ENCODE data around the gene ZNF341.

Gene ZNF341

DNA sequence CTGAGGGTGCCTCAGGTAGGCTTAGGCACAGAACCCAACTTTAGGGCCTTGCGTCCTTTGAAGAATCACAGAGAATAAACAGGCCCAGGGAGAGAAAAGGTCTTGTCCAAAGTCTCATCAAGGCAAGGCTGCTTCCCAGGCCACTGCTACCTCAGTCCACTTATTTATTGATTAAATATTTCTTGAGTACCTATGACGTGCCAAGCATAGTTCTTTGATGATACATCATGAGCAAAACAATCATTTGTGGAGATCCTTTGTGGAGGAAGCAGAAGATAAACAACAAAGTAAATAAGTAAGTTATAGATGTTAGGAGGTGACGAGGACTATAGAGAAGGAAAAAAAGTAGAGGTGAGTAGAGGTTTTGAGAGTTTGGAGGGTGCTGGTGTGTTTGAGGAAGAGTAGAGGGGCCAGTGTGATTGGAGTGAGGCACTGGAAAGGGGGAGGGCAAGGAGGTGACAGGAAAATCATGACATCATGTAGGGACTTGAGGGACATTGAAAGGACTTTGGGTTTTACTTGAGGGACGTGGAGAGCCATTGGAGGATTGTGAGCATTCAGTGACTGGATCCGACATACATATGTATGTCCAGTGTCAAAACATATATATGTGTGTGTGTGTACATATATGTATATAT lies 65.2 kb downstream of the ZNF341 start:
- no peak for DNase-seq

DNA sequence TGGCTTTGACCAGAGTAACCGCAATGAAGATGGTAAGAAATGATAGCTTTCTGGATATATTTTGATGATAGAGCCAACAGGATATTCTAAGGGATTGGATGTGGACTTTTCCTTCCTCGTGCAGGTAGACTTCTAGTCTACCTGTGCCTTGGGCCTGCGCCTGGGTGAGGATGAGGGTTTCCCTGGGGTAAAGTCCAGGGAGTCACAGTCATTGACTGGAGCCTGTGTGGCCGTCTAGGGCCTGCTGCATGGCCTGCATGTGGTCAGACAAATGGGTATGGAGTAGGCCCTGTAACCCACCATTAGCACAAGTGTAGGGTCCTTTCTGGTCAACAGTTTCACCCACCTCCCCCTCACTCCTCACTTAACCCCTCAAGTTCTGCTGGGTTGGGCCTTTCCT lies 66.6 kb downstream of the ZNF341 start:
- DNase-seq, result no peak

- DNase-seq, result no peak
Observed at GRCh38 chr20:33803921-33804337, 72.1 kb downstream of the ZNF341 start.

GRCh38 chr20:33808388-33808787 lies 76.6 kb downstream of the ZNF341 start:
- DNase-seq, result no peak

GRCh38 chr20:33810259-33810658 lies 78.5 kb downstream of the ZNF341 start:
- no peak for DNase-seq

- DNase-seq, result peak; percentile 90
Observed at GRCh38 chr20:33810885-33811775, 79.3 kb downstream of the ZNF341 start, which contains the start of gene CHMP4B. Gene CHMP4B, plus strand, starts transcription at chr20:33811348. Its CDS starts 121 bp downstream, at chr20:33811469.

DNA sequence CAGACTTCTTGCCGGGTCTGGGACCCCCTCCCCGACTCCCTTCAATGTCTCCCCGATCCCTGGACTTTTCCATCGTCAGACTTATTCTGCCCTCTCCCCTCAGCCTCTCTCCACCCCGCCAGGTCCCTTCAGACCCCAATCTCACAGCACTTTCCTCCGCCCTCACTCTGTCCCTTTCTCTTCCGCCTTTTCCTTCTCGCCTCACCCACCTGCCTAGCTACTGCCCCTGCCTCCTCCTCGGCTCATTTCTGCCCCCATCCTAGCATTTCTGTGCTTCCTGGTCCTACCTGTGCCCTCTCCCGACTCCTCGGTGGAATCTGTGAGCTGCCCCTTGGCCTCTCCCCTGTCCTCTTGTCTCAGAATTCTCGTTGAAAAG lies 80.0 kb downstream of the ZNF341 start:
- DNase-seq, result no peak

DNA sequence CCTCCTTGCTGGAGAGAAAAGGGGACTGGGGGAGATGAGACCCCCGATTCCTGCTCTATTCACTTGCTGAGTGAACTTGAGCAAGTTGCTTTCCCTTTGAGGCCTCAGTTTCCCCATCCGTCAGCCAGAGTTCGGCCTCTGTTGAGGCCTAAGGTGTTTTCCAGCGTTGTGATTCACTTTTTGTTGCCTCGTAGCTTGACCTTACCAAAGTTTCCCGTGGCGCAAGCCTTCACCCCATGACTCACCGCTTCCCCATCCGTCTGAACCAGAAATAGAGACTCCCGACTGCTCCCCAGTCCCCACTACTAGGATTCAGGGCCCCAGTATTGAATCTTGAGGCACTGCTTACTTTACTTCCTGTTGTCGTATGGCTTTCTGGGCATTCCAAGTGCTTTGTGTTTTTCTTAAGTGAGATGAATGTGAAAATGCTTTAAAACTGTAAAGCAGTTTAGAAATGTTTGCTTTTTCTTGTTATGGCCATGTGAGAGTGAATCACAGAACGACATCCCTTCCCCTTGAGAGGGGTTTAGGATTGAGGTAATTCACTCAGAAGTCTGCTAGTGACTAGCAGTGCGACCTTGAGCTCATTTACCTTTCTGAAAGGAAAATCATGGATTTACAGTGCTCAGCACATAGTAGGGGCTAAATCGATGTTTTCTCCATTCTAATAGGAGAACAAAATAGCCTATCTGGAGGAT lies 80.5 kb downstream of the ZNF341 start:
- no peak for DNase-seq

GRCh38 chr20:33812908-33813462 lies 81.2 kb downstream of the ZNF341 start:
- no peak for DNase-seq

- DNase-seq, result no peak
Observed at GRCh38 chr20:33814238-33814712, 82.5 kb downstream of the ZNF341 start.

DNA sequence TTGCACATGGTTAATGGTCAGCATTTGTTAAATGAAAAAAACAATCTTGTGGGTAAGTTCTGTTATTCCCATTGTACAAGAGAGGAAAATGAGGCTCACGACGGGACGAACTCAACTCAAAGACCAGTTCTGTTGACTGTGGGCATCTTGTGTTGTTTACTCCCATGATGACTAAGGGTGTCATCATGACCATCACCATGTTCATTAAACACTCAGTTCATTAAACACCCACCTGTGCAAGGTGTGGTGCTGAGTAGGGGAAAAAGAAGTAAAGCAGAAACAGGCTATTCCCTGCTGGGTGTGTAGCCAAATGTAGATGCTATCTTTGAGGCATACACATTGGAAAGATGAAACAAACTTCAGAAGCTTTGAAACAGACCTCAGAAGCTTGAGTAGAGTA lies 83.9 kb downstream of the ZNF341 start:
- no peak for DNase-seq

DNA sequence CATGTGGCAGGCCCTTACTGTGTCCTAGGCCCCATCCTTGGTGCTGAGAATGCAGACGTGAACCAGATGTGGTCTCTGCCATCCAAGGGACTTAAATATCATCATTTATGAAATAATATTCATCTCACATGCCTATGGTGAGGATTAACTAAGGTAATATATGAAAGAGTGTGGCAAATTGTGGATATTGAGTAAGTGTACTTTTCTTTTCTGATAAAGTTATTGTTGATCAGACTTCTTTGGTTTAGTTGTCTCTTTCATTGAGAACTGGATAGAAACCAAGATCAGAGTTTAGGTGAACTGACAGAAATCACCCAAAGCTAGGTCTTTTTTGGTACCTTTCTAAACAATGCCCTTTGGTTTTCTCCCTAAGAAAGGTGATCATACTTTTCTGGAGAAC lies 84.4 kb downstream of the ZNF341 start:
- DNase-seq, result no peak

GRCh38 chr20:33817411-33817810 lies 85.6 kb downstream of the ZNF341 start:
- DNase-seq, result no peak

GRCh38 chr20:33819456-33819855 lies 87.7 kb downstream of the ZNF341 start:
- no peak for DNase-seq

- no peak for DNase-seq
Observed at GRCh38 chr20:33820362-33820761, 88.6 kb downstream of the ZNF341 start.

- no peak for DNase-seq
Observed at GRCh38 chr20:33821270-33821836, 89.6 kb downstream of the ZNF341 start.

DNA sequence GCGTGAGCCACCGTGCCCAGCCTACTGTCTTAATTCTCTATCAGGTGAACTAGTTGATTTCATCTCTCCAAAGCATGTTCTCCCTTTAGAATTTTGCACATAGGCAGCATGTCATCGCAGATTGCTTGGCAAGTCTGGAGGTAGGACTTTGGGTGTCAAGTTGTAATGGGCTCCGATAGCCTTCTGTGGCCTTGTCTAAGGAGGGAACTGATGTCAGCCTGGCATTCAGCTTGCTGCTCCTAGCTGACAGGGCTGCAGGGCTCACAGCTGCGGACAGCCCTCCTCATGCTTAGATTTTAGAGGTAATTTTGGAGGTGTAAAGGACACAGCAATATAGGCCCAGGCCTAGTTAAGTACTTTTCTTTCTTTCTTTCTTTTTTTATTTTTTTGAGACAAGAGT lies 90.6 kb downstream of the ZNF341 start:
- DNase-seq, result no peak

DNA sequence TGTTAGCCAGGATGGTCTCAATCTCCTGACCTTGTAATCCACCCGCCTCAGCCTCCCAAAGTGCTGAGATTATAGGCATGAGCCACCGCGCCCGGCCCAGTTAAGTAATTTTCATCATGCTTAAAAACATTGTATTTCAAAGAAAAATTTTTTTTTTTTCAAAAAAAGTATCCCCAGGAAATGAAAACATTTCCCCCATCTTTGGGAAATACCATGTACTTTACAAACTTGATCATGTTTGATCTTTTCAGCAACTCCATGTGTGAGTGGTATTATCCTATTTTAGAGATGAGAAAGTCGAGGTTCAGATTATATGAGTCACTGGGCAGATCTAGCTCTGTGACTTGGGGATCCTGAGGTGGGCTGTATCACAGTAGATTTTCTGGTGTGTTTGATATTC lies 91.2 kb downstream of the ZNF341 start:
- DNase-seq, result no peak

DNA sequence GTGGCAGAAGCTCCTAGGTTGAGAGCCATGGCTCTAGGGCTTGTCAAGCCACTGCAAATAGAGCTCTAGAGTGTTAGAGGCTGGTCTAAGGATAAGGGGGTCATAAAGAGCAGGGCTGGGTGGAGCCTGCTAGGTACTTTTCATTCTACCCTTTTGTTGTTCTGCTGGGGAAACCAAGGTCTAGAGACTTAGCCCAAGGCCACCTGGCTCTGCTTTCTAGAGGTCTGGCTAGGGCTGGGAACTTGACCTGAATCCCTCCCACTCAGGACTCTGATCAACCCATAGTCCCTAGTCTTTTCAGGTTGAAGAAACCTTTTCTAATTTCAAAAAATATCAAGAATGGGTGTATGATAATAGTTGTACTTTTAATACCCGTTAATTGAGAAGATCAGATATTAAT lies 93.1 kb downstream of the ZNF341 start:
- DNase-seq, result no peak

- no peak for DNase-seq
Observed at GRCh38 chr20:33825340-33826269, 93.8 kb downstream of the ZNF341 start.

GRCh38 chr20:33826270-33826897 lies 94.6 kb downstream of the ZNF341 start:
- DNase-seq, result no peak
